Measurements from ENCODE around the gene REST. TPM values are rescaled to one million over a fixed set of nuclear protein-coding genes. Genes with fewer than 3 reads are reported as not detected.

The REST gene
- total and polyA plus RNA-seq, 2 experiments from 2014 or later, result 36.7 to 54.6 TPM

- no peak overlapping the region for H3K27ac ChIP-seq
- H4K20me1 ChIP-seq (ENCODE audit: insufficient read depth), result peaks cover 10% of the 10 kb centered on the region; the same call in 1 of the 2 replicates
- no peak overlapping the region for H3K4me2 ChIP-seq (ENCODE audit: unreplicated experiment)
- no peaks in the 10 kb centered on the region for H3K9me3 ChIP-seq (ENCODE audit: low read depth)
- in situ Hi-C loops (cut with MboI), result no loop called here
- H3K9ac ChIP-seq, result no peak overlapping the region
- H3F3A ChIP-seq (ENCODE audit: insufficient read depth), result peaks cover 2% of the 10 kb centered on the region; the same call in 1 of the 2 replicates
- no peak for TF ChIP-seq EZH2phosphoT487 (IDR thresholded peaks at IDR 0.05; ENCODE audit: insufficient read depth, low read depth)
- no peak for TF ChIP-seq EZH2 (IDR thresholded peaks at IDR 0.05; ENCODE audit: insufficient read depth, poor library complexity, severe bottlenecking)
- no peaks in the 10 kb centered on the region for H3K9me2 ChIP-seq (ENCODE audit: insufficient read depth)
- 47 to 58% methylated on average over 3 of the region's 3 CpGs for WGBS, 2 experiments (ENCODE audit: low coverage in 1 of 2, low lambda C conversion rate in 2 of 2, missing lambda C conversion rate in 2 of 2)
- H3K36me3 ChIP-seq (ENCODE audit: low read depth), result peaks cover 42% of the 10 kb centered on the region
- DNase-seq, result no peak
- no peaks in the 10 kb centered on the region for H3K27me3 ChIP-seq (replicated peaks; ENCODE audit: insufficient read depth)
- no peak overlapping the region for H2AFZ ChIP-seq
- peaks cover 4% of the 10 kb centered on the region for H3K4me1 ChIP-seq (ENCODE audit: insufficient read depth)
- H3K79me2 ChIP-seq (ENCODE audit: insufficient read depth), result peaks cover 100% of the 10 kb centered on the region
- no peak overlapping the region for H3K4me3 ChIP-seq
These were observed 79.3 kb downstream of the REST start for GRCh38 chr4:56986952-56987351.

DNA sequence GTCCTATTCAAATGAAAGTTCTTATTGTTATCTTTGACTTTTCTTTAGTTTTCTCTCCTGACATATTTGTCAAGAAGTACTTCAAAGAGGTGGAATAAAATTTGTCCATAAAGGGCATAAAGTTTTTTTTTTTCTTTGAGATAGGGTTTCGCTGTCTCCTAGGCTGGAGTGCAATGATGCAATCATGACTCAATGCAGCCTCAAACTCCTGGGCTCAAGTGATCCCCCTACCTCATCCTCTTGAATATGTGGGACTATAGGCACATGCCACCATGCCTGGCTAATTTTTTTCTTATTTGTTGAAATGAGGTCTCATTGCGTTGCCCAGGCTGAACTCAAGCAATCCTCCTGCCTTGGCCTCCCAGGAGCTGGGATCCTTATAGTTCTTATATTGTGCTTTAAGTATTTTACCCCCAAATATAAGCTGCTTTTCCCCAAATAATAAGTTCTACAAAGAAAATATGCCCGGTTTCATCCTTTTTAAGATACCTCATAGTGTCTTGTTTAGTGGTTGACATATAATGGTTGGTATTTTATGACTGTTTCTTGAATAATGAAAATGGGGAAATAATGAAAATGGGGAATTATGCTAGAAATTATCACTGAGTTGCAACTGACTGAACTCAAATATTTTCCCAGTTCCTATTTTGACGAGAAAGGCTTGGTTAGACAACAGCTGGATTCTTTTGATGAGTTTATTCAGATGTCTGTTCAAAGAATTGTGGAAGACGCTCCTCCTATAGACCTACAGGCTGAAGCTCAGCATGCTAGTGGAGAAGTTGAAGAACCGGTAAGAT lies 82.6 kb downstream of the REST start:
- H3F3A ChIP-seq (ENCODE audit: insufficient read depth), result peaks cover 22% of the 10 kb centered on the region
- in situ Hi-C loops (cut with MboI), result no loop called here
- no peaks in the 10 kb centered on the region for H3K9me2 ChIP-seq (ENCODE audit: insufficient read depth)
- no peak overlapping the region for H3K27ac ChIP-seq
- 95 to 97% methylated on average over 6 of the region's 6 CpGs for WGBS, 2 experiments (ENCODE audit: low coverage in 1 of 2, low lambda C conversion rate in 2 of 2, missing lambda C conversion rate in 2 of 2)
- H4K20me1 ChIP-seq (ENCODE audit: insufficient read depth), result peaks cover 8% of the 10 kb centered on the region; the same call in 1 of the 2 replicates
- H3K36me3 ChIP-seq (ENCODE audit: low read depth), result peaks cover 71% of the 10 kb centered on the region
- no peaks in the 10 kb centered on the region for H3K9me3 ChIP-seq (ENCODE audit: low read depth)
- no peak overlapping the region for H3K9ac ChIP-seq
- peaks cover 5% of the 10 kb centered on the region for H3K4me1 ChIP-seq (ENCODE audit: insufficient read depth)
- no peaks in the 10 kb centered on the region for H3K27me3 ChIP-seq (replicated peaks; ENCODE audit: insufficient read depth)
- no peak overlapping the region for H2AFZ ChIP-seq
- no peak overlapping the region for H3K4me2 ChIP-seq (ENCODE audit: unreplicated experiment)
- H3K79me2 ChIP-seq (ENCODE audit: insufficient read depth), result peaks cover 87% of the 10 kb centered on the region
- no peak overlapping the region for H3K4me3 ChIP-seq
- TF ChIP-seq EZH2phosphoT487 (IDR thresholded peaks at IDR 0.05; ENCODE audit: insufficient read depth, low read depth) (no peak), EZH2 (IDR thresholded peaks at IDR 0.05; ENCODE audit: insufficient read depth, poor library complexity, severe bottlenecking) (no peak)
- peak; percentile 22 for DNase-seq

DNA sequence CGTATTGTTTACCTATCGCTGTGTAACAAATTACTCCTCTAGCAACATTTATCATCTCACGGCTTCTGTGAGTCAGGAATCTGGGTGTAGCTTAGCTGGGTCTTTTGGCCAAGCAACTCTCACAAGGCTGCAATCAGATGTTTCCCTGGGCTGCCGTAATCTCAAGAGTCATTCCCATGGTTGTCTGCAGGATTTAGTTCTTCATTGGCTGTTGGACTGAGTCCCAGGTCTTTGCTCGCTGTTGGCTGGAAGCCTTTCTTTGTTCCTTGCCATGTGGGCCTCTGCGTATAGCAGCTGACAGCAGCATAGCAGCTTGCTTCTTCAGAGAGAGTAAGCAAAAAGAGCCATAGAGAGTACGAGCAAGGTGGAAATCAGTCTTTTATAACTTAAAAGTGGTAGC lies 87.8 kb downstream of the REST start:
- Histone ChIP-seq H3K4me2 (ENCODE audit: unreplicated experiment) (peak overlapping the region; percentile 37), H3K27me3 (replicated peaks; ENCODE audit: insufficient read depth) (no peaks in the 10 kb centered on the region), H2AFZ (no peak overlapping the region), H3K9ac (peak overlapping the region; percentile 68), H3F3A (ENCODE audit: insufficient read depth) (peaks cover 27% of the 10 kb centered on the region), H3K9me3 (ENCODE audit: low read depth) (no peaks in the 10 kb centered on the region), H3K4me1 (ENCODE audit: insufficient read depth) (peaks cover 9% of the 10 kb centered on the region), H3K79me2 (ENCODE audit: insufficient read depth) (peaks cover 77% of the 10 kb centered on the region), H3K36me3 (ENCODE audit: low read depth) (peaks cover 59% of the 10 kb centered on the region), H3K27ac (peak overlapping the region; percentile 96), H4K20me1 (ENCODE audit: insufficient read depth) (no peaks in the 10 kb centered on the region; the same call in 1 of the 2 replicates), H3K4me3 (no peak overlapping the region), H3K9me2 (ENCODE audit: insufficient read depth) (no peaks in the 10 kb centered on the region)
- peak; percentile 94 for DNase-seq
- WGBS, 2 experiments (ENCODE audit: low coverage in 1 of 2, low lambda C conversion rate in 2 of 2, missing lambda C conversion rate in 2 of 2), result 14 to 21% methylated on average over 7 of the region's 7 CpGs
- TF ChIP-seq EZH2phosphoT487 (IDR thresholded peaks at IDR 0.05; ENCODE audit: insufficient read depth, low read depth), result no peak
- TF ChIP-seq EZH2 (IDR thresholded peaks at IDR 0.05; ENCODE audit: insufficient read depth, poor library complexity, severe bottlenecking), result no peak
- in situ Hi-C loops (cut with MboI), result no loop called here

DNA sequence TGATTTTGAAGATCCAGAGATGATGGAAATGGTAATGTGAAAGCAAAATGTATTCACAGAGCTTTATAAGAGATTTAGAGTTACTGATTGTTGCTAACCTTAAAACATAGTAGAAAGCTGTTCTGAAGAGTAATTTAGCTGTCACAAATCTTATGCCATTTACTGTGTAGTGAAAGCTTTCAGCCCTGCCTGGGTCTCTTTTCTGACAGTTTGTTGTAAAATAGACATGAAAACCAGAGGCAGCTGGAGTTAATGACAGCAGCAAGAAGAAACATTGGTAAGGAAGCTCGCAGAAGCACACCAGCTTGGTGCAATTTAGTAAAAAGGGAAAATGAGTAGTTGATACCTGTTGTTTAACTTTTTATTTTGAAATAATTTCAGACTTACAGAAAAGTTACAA lies 92.1 kb downstream of the REST start:
- H3K9ac ChIP-seq, result no peak overlapping the region
- H3K36me3 ChIP-seq (ENCODE audit: low read depth), result peaks cover 48% of the 10 kb centered on the region
- no peak overlapping the region for H3K4me2 ChIP-seq (ENCODE audit: unreplicated experiment)
- peaks cover 66% of the 10 kb centered on the region for H3K79me2 ChIP-seq (ENCODE audit: insufficient read depth)
- no peak overlapping the region for H3K4me3 ChIP-seq
- no peaks in the 10 kb centered on the region for H3K27me3 ChIP-seq (replicated peaks; ENCODE audit: insufficient read depth)
- TF ChIP-seq EZH2phosphoT487 (IDR thresholded peaks at IDR 0.05; ENCODE audit: insufficient read depth, low read depth), result no peak
- no peak for TF ChIP-seq EZH2 (IDR thresholded peaks at IDR 0.05; ENCODE audit: insufficient read depth, poor library complexity, severe bottlenecking)
- peaks cover 11% of the 10 kb centered on the region for H3F3A ChIP-seq (ENCODE audit: insufficient read depth)
- no peak for DNase-seq
- no peaks in the 10 kb centered on the region for H3K9me3 ChIP-seq (ENCODE audit: low read depth)
- peaks cover 9% of the 10 kb centered on the region for H3K4me1 ChIP-seq (ENCODE audit: insufficient read depth)
- no peaks in the 10 kb centered on the region; the same call in 1 of the 2 replicates for H4K20me1 ChIP-seq (ENCODE audit: insufficient read depth)
- no peak overlapping the region for H2AFZ ChIP-seq
- in situ Hi-C loops (cut with MboI), result no loop called here
- WGBS, 2 experiments (ENCODE audit: low coverage in 1 of 2, low lambda C conversion rate in 2 of 2, missing lambda C conversion rate in 2 of 2), result 96 to 100% methylated on average over 1 of the region's 1 CpG
- H3K27ac ChIP-seq, result no peak overlapping the region
- H3K9me2 ChIP-seq (ENCODE audit: insufficient read depth), result no peaks in the 10 kb centered on the region
